ENCODE measurements around the gene TXNDC9.
"Not testable (repeated sequence)": the region's sequence is repeated elsewhere in the genome, so short reads cannot be mapped to it uniquely, and the experiment has no call there.

The TXNDC9 gene, protein sequence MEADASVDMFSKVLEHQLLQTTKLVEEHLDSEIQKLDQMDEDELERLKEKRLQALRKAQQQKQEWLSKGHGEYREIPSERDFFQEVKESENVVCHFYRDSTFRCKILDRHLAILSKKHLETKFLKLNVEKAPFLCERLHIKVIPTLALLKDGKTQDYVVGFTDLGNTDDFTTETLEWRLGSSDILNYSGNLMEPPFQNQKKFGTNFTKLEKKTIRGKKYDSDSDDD

GRCh38 chr2:99335911-99336803 is at the start of gene TXNDC9:
TXNDC9 (minus strand) TSS chr2:99336333; CDS start chr2:99333210, 3,123 bp downstream.
- peak; percentile 99 for DNase-seq (ENCODE audit: low spot score)

DNA sequence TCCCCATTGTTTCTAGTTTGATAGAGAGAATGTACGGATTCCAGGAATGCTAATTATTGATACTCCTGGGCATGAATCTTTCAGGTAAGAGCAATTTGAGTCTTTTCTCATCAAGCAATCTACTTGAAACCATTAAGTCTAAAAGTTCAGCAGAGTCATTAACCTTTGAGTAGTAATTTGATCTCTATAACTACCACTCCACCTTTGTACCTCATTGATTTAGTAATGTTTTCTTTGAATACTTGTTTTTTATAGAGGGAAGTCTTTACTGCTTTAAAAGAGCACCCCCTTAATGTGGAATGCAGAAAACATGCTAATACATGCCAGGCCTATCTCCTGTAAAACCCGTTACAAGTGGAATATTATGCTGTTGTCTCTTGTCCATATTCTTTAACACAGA is 46.0 kb upstream of the TXNDC9 start:
- DNase-seq (ENCODE audit: low spot score) = no peak

DNA sequence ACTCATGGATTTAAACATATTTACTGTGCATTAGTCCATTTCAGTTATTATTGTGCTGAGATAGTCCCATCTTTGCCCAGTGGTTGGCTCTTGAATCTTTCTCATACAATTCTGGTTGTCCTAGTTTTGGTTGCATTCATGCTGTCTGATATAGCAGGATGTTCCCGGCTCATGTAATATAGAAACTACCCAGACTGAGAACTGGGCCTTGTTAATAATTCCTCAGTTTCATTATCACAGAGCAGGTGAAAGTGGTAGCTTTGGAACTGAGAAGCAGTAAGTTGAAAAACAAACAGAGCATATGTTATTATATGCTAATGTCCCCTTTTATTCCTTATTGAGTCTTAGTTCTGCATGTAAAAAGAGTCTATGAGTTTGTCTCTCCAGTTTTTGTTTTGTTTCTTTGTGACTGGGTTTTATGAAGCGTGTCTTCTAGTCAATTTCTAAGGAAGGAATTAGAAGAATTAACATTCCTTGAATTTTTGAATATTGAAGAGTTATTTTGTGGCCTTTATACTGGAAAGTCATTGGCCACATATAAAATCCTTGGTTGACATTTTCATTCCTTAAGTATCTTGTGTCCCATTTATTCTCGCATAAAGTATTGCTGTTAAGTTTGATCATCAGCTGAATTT is 44.4 kb upstream of the TXNDC9 start:
- DNase-seq (ENCODE audit: low spot score) = peak; percentile 49

DNA sequence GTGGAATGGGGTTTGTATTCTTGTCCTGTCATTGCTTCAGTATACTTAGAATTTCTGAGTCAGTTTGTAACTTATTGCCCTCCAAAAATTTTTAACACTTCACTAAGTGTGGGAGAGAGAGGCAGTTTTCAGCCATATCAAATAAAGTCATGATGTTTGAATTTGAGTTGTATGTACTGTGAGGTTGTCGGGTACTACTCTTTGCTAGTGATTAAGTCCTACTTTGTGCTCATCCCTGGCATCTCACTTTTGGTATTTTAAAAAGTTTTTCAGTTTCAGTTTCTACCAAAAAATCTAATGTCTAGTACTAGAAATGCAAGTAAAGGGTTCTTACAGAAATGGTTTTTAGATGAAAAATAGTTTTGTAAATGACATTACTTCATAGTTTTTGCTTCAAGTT is 41.7 kb upstream of the TXNDC9 start:
- peak; percentile 56 for DNase-seq (ENCODE audit: low spot score)

- DNase-seq (ENCODE audit: low spot score) = peak; percentile 38
Observed at GRCh38 chr2:99376254-99376864, 40.2 kb upstream of the TXNDC9 start.

- no peak for DNase-seq (ENCODE audit: low spot score)
Observed at GRCh38 chr2:99374747-99375146, 38.6 kb upstream of the TXNDC9 start.

- DNase-seq (ENCODE audit: low spot score) = no peak
Observed at GRCh38 chr2:99373144-99373543, 37.0 kb upstream of the TXNDC9 start.

DNA sequence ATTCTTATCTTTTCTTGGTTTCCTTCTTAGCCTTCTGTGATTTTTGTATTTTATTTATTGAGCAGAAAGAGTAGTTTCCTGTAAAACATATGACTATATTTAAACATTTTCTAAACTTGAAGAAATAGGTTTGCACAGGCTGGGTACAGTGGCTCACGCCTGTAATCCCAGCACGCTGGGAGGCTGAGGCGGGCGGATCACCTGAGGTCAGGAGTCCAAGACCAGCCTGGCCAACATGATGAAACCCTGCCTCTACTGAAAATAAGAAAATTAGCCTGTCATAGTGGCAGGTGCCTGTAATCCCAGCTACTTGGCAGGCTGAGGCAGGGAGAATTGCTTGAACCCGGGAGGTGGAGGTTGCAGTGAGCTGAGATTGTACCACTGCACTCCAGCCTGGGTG is 32.7 kb upstream of the TXNDC9 start:
- not testable (repeated sequence) for DNase-seq (ENCODE audit: low spot score)

DNA sequence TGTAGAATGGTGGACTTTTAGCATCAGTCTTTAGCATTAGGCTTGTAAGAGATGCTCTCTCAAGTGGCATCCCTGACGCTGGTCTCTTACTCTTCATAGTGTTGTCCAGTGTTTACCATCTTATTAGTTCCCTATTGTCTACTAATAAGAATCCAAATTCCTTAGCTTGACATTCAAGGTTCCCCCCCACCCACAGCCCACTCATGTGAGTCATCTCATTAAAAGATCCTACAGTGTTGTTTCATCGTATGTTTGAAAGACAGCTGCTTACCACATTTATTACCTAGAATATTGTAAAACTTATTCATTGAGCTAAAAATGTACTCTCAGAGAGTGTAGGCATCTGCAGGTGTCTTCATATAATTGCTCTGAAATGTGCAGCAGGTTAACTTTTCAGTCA is 29.5 kb upstream of the TXNDC9 start:
- DNase-seq (ENCODE audit: low spot score) = no peak

GRCh38 chr2:99356853-99357252 is 20.7 kb upstream of the TXNDC9 start:
- DNase-seq (ENCODE audit: low spot score) = no peak

- DNase-seq (ENCODE audit: low spot score) = not testable (repeated sequence)
Observed at GRCh38 chr2:99354825-99355224, 18.7 kb upstream of the TXNDC9 start.

- no peak for DNase-seq (ENCODE audit: low spot score)
Observed at GRCh38 chr2:99354070-99354469, 17.9 kb upstream of the TXNDC9 start.

- no peak for DNase-seq (ENCODE audit: low spot score)
Observed at GRCh38 chr2:99350194-99350593, 14.1 kb upstream of the TXNDC9 start.

GRCh38 chr2:99348173-99348572 is 12.0 kb upstream of the TXNDC9 start:
- DNase-seq (ENCODE audit: low spot score) = peak; percentile 27

DNA sequence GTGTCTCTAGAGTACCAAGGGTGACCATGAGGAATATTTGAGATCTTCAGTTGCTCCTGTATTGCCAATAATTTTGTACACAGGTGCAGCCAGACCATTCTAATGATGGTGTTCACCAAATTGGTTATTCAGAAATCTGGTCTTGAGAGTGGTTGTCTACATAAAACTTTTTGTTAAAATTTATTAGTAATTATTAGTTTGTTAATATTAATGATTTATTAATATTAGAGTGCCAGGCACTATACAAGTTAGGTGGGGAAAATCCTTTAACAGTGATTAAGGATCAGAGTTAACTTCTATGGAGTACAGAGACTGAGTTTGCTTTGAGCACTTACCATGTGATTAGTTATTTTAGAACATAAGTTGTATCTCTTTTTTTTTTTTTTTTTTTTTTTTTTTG is 10.1 kb upstream of the TXNDC9 start:
- no peak for DNase-seq (ENCODE audit: low spot score)

DNA sequence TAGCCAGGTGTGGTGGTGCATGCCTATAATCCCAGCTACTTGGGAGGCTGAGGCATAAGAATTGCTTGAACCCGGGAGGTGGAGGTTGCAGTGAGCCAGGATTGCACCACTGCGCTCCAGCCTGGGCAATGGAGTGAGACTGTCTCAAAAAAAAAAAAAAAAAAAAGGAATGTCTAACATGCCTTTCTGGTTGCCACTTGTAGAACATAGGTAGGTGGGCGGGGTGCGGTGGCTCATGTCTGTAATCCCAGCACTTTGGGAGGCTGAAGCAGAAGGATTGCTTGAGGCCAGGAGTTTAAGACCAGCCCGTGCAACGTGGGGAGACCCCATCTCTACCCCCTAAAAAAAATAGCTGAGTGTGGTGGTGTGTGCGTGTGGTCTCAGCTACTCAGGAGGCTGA is 9.3 kb upstream of the TXNDC9 start:
- not testable (repeated sequence) for DNase-seq (ENCODE audit: low spot score)

DNA sequence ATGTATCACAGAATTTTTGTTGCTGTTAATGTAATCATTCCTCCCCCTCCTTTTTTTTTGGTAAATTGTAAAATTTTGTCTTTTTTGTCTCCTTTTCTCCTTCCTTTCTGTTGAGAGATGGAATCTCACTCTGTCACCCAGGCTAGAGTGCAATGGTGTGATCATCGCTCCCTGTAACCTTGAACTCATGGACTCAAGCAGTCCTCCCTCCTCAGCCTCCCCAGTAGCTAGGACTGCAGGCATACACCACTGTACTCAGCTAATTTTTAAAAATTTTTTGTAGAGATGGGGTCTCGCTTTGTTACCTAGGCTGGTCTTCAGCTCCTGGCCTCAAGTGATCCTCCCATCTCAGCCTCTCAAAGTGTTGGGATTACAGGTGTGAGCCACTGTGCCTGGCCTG is 6.4 kb upstream of the TXNDC9 start:
- DNase-seq (ENCODE audit: low spot score) = no peak

DNA sequence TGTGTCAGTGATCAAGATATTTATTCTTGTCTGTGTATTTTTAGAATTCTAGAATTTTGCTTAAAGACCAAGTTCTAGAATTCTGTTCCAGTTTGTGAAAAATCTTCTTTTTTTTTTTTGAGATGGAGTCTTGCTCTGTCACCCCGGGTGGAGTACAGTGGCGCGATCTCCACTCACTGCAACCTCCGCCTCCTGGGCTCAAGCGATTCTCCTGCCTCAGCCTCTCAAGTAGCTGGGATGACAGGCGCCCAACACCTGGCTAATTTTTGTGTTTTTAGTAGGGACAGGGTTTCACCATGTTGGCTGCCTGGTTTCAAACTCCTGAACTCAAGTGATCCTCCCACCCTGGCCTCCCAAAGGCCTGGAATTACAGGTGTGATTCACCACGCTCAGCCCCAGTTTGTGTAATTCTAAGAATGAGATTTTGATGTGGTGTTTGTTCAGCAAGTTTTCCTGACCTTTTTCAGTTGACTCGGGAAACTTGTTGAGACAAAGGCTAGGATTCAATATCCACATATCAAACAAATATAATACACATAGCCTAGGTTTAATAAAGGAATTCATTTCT is 4.6 kb upstream of the TXNDC9 start:
- DNase-seq (ENCODE audit: low spot score) = no peak

DNA sequence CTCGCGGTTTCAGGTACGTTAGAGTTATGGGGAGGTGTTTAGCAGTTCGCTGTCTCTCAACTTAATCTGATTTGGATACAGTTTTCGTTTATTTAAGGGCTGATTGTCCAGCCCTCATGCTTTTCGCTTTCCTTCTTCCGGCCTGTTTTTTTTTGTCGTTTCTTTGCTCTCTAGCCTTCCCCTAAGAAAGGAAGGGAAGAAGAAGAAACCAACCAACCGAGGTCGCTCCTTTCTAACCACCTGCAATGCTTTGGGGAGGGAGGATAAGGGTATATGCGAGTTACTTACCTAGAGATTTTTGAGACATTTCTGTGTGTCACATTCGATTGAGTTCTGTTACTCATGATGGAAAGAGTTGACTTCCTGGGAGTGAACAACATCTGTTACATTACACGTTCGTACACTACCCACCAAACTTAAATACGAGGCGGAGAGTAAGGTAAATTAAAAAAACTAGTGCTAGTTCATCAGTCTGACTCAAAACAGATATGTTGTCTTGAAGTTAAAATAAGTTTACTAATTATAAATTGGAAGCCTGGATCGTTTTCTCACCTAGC is 2.0 kb upstream of the TXNDC9 start:
- DNase-seq (ENCODE audit: low spot score) = peak; percentile 31

- peak; percentile 96 for DNase-seq (ENCODE audit: low spot score)
Observed at GRCh38 chr2:99337113-99338028, 1.2 kb upstream of the TXNDC9 start, which contains the start of gene EIF5B. EIF5B (plus strand) TSS chr2:99337389; CDS start chr2:99337555, 166 bp downstream.

GRCh38 chr2:99336804-99337112 is 625 bp upstream of the TXNDC9 start:
- DNase-seq (ENCODE audit: low spot score) = no peak
